Limb (tissue), 2 donors: ENCODE data around the gene SKA2.
"Not testable (repeated sequence)": the region's sequence is repeated elsewhere in the genome, so short reads cannot be mapped to it uniquely, and the experiment has no call there.

Experiments used
- DNase-seq, 2 donors: peaks; one replicate each; pipeline ENCODE4 v3.0.0-alpha.2; 2016; ENCODE audit errors: extremely low spot score in 2 of 2

The SKA2 gene

GRCh38 chr17:59152925-59153324 is 2.1 kb downstream of the SKA2 start:
- no peak for DNase-seq

- no peak for DNase-seq
These were observed 3.4 kb downstream of the SKA2 start for GRCh38 chr17:59151591-59151990.

- DNase-seq = no peak
These were observed 4.0 kb downstream of the SKA2 start for GRCh38 chr17:59151006-59151405.

- DNase-seq = no peak
These were observed 5.0 kb downstream of the SKA2 start for GRCh38 chr17:59149841-59150511.

GRCh38 chr17:59149051-59149450 is 5.9 kb downstream of the SKA2 start:
- no peak for DNase-seq

- DNase-seq = no peak
These were observed 9.4 kb downstream of the SKA2 start for GRCh38 chr17:59145571-59146096.

- no peak for DNase-seq
These were observed 13.1 kb downstream of the SKA2 start for GRCh38 chr17:59141860-59142259.

- no peak for DNase-seq
These were observed 15.0 kb downstream of the SKA2 start for GRCh38 chr17:59139939-59140338.

- DNase-seq = not testable (repeated sequence)
These were observed 16.6 kb downstream of the SKA2 start for GRCh38 chr17:59138339-59138738.

- DNase-seq = no peak
These were observed 23.9 kb downstream of the SKA2 start for GRCh38 chr17:59131131-59131530.

- DNase-seq = no peak
These were observed 25.2 kb downstream of the SKA2 start for GRCh38 chr17:59129814-59130213.

- no peak for DNase-seq
These were observed 28.1 kb downstream of the SKA2 start for GRCh38 chr17:59126809-59127417.

- no peak for DNase-seq
These were observed 30.3 kb downstream of the SKA2 start for GRCh38 chr17:59124665-59125064.

GRCh38 chr17:59121901-59122480 is 33.0 kb downstream of the SKA2 start:
- no peak for DNase-seq

- DNase-seq = no peak
These were observed 39.5 kb downstream of the SKA2 start for GRCh38 chr17:59115474-59115873.

GRCh38 chr17:59111539-59111938 is 43.4 kb downstream of the SKA2 start:
- no peak for DNase-seq

GRCh38 chr17:59110973-59111372 is 44.0 kb downstream of the SKA2 start:
- DNase-seq = no peak

- no peak for DNase-seq
These were observed 46.4 kb downstream of the SKA2 start for GRCh38 chr17:59108400-59109102.

GRCh38 chr17:59107306-59107670 is 47.7 kb downstream of the SKA2 start:
- no peak for DNase-seq

- peak; percentile 98 to 99 for DNase-seq
These were observed 48.3 kb downstream of the SKA2 start, which contains the start of gene TRIM37 for GRCh38 chr17:59106463-59107305. Gene TRIM37, minus strand, starts transcription at chr17:59106880. Its CDS starts 419 bp downstream, at chr17:59106461.

- peak; percentile 11 to 74 for DNase-seq
These were observed 49.0 kb downstream of the SKA2 start for GRCh38 chr17:59105852-59106462.
